Jurkat, Clone E6-1 (cell line): Measurements from ENCODE around the gene VPS11. TPM values are rescaled to one million over a fixed set of nuclear protein-coding genes. Genes with fewer than 3 reads are reported as not detected.

Source experiments
- DNase-seq: peaks from one replicate; pipeline ENCODE4 v3.0.0-alpha.2; 2011; ENCODE audit warnings: low read depth, low spot score
- H3K4me3 ChIP-seq: 2 replicates; pipeline ENCODE4 v1.5.1; 2011; ENCODE audit warnings: mild to moderate bottlenecking, low read length, control low read depth, moderate library complexity
- polyA plus RNA-seq: library from polyadenylated mRNA; unstranded; fragments of >200 nt; gene quantifications from one replicate; pipeline ENCODE4 v1.2.1, GENCODE V29; 2012; ENCODE audit warnings: missing spikeins; ENCODE audit not compliant: insufficient read length, insufficient read depth

VPS11 gene
- 38.9 TPM for polyA plus RNA-seq

DNA sequence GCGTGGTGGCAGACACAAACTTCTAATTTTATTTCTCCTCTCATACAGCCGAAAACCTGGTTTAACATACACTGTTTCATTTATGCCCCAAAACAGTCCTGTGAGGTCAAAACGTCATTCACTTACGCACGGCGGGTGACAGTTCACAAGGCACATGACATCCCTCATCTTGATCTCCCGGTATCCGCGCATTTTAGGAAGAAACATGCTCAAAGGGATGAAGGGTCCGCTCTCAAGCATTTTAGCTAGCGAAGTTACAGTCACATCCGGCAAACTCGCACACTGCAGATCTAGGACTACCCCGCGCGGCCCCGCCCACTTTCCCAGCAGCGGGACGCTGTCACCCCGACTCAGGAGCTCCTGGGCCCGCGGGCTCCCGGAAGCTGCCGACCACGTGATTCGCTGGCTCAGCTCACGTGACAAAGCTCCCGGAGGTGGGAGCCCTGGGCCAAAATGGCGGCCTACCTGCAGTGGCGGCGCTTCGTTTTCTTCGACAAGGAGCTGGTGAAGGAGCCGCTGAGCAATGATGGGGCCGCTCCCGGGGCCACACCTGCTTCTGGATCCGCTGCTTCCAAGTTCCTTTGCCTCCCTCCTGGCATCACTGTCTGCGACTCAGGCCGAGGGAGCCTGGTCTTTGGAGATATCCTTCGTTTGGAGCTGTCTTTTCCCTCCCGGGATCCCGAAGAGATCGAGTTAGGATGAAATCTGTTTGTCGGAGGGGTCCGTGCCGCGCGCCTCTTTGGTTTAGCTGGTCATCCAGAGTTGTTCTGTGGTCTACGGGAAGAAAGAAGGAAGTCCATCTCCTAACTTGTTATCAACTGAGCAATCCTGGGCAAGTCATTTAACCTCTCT lies at the start of gene VPS11:
VPS11 (plus strand) TSS at position 448 of the 852 bp plus-strand sequence; CDS start at position 454, 6 bp downstream.
- peak; percentile 97 for DNase-seq
- H3K4me3 ChIP-seq: peak within 1 kb of the TSS; percentile 79

DNA sequence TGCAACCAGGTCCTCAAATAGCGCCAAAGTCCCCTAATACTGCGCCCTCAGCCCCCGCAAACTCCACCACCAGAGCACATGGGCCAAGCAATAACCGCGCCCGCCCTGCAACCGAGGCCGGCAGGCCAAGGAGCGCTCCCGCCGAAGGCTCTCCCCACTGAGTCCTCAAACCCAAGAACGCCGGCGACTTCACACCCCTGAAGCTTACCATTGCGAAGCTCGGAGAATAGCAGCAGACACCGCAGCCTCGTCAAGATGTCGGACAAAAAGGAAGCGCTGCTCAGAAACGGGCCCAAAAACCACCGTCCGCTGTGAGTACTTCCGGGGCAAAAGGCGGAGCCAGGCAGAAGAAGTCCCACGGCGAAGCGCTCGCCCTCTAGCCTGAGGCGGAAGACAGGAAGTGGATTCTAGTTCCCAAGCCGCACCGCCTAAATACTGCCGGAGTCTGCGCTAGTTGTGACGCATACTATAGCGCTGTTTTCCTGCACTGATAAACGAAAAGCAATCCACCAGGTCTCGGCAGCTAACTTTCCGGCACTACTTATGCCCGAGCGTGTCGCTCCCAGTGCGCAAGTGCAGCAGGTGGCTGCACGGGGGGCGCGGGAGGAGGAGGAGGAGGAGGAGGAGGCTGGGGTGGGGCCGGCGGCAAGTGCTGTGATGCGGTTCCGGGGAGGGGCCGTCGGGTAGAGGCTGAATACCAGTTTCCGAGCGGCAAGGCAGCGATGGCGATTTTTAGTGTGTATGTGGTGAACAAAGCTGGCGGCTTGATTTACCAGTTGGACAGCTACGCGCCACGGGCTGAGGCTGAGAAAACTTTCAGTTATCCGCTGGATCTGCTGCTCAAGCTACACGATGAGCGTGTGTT lies 49.3 kb upstream of the VPS11 start, which contains the start of the genes RPS25 and TRAPPC4:
RPS25 (minus strand) TSS at position 270 of the 865 bp plus-strand sequence; CDS start at position 211, 59 bp downstream.
TRAPPC4 (plus strand) TSS at position 693 of the 865 bp plus-strand sequence; CDS start at position 723, 30 bp downstream.
- H3K4me3 ChIP-seq: peak within 1 kb of the TSS; percentile 79
- peak; percentile 97 for DNase-seq

DNA sequence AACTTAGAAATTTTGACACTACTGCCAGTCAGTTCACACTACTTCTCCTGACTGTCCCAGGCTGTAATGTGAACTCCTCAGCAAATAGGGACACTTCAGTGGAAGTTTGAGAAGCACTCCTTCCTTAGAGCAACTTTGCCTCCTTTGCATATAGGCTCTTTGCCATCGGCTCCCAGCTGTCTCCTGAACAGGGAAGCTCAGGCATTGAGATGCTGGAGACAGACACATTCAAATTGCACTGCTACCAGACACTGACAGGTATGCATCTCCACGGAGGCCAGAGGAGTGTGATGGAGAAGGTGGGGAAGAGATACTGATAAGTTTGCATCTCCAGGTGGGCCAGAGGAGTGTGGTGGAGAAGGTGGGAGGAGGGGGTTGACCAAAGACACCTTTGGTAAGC lies 47.6 kb upstream of the VPS11 start:
- H3K4me3 ChIP-seq: peak overlapping the region; percentile 79; the same call in 1 of the 2 replicates
- DNase-seq: no peak

DNA sequence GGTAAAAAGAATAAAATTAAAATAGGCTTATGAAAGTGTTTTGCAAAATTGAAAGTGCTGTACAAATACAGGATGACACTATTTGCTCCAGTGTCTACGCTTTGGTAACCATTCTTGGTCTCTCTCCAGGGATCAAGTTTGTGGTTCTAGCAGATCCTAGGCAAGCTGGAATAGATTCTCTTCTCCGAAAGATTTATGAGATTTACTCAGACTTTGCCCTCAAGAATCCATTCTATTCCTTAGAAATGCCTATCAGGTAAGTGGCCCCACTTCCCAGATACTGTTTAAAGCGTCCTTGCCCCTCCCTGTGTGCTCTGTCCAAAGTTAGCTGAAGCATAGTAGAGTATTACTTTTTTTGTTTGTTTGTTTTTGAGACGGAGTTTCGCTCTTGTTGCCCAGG lies 46.0 kb upstream of the VPS11 start:
- no peak overlapping the region for H3K4me3 ChIP-seq
- no peak for DNase-seq

DNA sequence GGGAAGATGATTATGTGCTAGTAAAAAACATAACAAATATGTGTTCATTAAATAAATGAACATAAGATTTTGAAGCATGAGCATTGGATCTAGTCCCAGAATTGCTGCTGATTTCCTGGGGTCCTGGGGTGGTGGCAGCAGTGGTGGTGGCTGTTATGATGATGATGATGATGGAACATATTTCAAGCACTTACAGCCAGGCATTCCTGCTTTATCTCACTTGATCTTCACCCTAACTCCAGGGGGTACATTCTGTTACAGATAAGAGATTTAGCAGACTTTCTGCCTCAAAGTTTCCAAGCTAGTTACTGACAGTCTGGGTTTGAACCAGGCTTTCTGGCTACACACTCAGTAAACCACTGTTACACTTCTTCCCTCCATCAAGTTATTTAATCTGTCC lies 43.9 kb upstream of the VPS11 start:
- no peak overlapping the region for H3K4me3 ChIP-seq
- no peak for DNase-seq

DNA sequence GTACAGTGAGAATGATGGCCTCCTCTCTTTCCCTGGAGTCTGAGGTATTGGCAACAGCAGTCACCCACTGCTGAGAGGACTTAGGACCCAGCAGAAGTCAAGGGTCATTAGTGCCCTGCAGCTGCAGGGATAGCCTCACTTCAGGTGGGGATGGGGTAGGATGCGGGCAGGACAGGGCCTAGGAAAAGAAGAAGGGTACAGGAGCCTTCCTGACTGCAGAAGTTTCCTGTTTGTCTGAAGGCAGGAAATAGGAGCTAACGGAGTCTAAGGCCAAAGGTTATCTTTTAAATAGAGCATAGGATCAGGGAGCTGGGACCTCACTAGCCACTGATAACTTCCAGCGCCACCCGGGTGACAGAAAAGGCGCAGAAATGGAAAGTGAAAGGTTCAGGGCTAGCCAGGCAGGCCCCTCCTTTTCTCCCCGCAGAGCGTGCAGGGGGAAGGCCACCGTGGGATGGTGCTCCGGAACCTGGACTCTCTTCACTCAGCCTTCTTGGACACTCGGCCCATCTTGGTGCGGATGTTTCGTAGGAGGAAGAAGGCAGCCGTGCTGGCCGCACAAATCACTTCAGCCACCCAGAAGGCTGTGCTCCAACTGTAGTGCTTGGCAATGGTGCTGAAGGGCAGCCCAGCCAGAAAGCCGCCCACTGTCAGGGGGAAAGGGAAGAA lies 43.1 kb upstream of the VPS11 start:
- no peak overlapping the region for H3K4me3 ChIP-seq
- DNase-seq: no peak

DNA sequence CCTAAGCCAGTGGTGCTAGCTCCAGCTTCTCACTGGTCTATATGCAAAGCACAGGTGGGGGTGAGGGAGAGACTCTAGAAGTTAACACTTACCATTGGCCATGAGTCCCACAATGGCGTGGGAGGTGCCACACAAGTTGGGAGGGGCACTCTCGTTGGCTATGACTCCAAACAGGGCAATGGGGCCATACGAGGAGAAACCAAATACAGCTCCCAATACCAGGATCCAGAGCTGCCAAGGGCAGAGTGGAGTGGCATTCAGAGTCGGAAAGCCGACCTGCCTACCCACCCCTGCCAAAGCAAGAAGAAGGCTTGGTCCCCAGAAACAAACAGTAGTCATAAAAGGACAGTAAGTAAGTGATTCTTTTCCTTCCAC lies 42.5 kb upstream of the VPS11 start:
- no peak overlapping the region for H3K4me3 ChIP-seq
- no peak for DNase-seq

DNA sequence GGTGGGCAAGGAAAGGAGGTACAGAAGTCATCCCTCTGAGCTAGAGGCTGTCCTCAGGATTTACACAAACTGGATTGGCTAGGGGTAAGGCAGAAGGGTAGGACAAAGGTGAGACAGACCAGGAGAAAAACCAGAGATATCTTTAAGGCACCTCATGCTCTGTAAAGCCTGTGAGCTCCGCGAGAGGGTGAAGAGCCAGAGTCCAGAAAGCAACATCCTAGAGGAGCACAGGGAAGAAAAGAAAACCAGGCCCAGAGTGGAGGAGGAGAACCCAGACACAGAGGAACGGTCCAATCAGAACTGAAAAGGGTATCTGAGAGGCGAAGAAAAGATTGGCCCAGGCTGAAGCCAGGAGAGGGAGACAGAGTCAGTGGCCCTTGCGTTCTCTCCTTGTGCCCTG lies 42.1 kb upstream of the VPS11 start:
- H3K4me3 ChIP-seq: no peak overlapping the region
- no peak for DNase-seq

DNA sequence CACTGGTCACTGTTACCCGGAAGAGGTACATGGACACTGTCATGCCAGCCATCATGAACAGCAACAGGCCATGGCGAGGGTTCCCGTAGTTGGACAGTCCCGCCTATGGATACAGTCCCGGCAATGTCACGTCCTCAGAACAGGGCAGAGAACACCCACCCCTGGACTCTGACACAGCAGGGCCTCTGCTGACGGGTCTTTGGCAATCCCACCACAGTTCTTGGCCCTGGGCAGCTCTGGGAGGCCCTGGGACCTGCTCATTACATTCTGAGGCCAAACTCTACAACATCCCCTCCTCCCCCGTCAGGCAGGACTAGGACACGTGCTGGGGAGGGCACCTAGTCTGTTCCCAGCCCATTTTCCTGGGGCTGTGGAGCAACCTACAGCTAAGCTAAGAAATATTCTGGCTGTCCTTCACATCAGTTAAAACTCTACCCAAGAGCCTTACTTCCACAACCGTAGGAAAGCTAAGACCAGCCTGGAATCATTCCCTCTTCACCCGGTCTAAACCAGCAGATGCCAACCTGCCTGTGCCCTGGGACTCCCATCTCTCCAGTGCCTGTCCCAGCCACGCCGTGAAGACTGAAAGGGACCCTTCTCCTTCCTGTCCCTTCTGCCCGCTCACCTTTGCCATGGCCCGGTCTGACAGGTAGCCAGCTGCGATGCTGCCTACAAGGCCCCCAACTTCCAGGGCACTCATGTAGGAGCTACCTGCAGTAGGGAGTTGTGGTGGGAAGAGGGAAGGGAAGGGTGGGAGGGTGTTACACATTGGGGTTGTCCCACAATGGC lies 41.4 kb upstream of the VPS11 start:
- no peak for DNase-seq

DNA sequence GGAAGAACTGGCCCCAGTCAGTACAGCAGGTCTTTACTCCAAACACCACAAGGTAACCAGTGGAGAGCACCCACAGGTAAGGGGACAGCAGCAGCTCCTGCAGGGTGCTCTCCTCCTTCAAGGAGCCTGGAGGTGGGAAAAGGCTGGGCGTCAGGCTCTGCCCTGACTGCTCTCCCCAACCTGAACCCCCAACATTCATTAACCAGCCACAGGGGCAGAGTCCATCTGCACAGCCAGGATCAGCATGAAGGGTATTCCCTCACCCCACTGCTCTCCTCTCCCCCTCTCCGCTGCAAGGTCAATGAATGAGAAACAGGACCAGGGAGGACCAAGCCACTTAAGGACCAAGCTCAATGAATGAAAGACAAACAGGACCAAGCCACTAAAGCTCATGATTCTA lies 40.6 kb upstream of the VPS11 start:
- no peak overlapping the region for H3K4me3 ChIP-seq
- DNase-seq: no peak

More for the DNA sequence above, 41.4 kb upstream of the VPS11 start:
- H3K4me3 ChIP-seq: no peak overlapping the region

DNA sequence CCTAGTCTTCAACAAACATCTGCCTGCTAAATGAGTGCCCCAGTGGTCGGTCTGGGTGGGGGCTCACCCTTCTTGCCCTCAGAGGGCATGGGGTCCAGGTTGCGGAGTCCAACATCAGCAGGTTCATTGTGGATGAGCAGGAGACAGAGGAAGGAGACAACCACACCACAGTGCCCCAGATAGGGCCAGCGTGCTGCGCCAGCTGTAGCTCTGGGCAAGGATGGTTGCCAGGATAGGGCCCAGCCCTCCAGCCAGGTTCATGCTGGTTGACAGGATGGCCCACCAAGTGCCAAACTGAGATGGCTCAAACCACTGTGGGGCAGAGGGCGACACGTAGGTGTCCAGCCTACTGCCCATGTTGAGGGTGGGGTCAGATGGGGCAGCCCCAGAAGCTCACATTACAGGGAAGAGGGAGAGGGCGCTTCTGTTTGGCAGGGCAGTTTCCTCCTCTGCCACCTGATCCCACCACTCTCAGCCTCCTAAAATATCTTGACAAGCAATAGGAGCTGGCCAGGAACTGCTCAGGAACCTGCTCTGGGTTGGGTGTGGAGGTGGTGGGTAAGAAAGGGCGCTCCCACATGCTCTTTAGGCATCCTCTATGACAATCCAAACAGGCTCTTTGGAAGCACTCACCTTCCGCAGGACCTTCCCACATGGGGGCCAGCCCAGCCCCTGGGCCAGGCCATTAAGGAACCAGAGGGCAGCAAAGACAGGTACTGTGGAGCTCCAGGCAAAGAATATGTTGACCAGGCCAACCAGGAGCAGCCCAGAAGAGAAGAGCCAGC lies 39.9 kb upstream of the VPS11 start:
- no peak for DNase-seq
- H3K4me3 ChIP-seq: no peak overlapping the region

DNA sequence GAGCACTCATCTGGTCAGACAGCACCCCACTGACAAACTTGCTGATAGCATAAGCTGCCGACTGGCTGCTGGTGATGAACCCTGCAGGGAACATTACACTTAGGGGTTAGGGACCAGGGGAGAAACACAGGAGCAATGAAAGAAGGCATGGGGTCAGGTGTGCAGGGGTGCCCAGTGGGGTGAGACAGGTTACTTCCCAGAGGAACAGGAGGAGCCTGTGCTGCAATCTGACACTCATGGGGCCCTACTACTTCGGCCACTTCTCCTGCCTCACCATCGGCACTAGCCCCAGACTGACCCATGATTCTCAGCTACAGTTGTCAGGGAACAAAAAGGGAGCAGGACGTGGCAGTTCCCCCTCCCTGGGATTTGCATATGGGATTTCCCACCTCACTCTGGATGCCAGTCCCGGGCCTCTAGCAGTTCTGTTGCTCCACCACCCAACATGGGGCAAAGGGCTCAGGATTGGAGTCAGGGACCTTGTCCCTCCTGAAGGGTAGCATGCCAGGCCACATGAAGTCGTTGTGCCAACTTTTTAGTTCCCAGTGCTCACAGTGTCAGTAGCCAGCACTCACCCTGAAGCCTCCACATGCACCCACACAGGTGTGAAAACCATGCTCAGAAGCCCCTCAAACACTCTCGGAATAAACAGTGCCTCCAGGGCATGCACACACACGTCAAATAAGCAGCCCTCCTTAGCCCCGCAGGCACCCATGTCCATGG lies 39.1 kb upstream of the VPS11 start:
- DNase-seq: no peak
- no peak overlapping the region for H3K4me3 ChIP-seq

DNA sequence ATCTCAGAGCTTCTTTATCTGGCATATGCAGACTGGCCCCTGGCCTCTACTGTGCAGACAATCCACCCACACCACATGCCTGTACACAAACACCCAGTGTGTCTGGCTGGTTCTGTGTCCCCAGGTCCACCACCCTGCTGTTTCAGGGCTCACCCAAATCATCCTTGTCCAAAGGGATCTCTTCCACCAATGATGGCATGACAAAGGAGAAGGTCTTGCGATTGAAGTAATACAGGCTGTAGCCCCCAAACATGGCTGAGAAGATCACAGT lies 38.6 kb upstream of the VPS11 start:
- DNase-seq: no peak
- H3K4me3 ChIP-seq: no peak overlapping the region

DNA sequence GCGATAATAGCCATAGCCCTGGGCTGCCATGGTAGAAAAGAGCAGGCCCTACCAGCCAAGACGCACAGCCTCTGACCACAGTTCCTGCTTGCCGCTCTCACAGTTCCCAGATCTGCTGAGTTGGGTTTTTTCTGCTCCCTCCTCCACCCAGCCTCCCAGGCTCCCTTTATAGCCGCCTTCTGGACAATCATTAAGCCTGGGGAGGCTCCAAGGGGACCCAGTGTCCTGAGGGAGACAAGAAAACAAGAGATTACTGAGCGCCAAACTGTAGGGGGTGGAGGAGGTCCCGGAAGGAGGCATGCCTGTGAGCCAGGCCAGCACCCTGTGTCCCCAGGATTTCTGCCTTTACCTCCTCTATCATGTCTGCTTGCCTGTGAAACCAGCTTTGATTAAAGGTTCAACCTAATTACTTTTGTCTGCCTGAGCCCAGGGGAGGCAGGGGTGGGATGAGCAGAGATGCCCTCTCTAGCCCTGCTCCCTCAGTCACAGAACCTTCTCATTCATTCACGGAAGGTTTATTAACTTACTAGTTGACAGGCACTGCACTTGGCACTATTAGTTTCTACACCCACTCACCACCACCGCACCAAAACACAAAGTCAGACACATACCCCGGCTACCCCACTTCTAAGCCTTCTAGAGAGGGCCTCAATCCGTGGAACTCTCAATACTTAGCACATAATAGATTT lies 38.1 kb upstream of the VPS11 start:
- no peak overlapping the region for H3K4me3 ChIP-seq
- DNase-seq: no peak

DNA sequence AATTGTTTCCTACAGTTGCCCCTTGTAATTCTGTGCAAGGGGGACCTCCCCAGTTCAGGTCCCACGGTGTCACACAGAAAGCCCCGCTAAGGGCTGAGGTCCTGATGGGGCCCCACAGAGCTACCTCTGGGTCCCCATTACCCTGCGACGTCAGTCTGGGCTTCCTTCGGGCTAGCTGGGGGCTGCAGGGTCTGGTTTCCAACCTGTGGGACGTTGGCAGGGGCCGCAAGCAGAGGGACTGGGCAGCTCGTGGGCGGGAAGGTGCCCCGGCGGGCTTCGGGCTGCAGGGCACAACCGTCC lies 37.6 kb upstream of the VPS11 start:
- no peak overlapping the region for H3K4me3 ChIP-seq
- no peak for DNase-seq

DNA sequence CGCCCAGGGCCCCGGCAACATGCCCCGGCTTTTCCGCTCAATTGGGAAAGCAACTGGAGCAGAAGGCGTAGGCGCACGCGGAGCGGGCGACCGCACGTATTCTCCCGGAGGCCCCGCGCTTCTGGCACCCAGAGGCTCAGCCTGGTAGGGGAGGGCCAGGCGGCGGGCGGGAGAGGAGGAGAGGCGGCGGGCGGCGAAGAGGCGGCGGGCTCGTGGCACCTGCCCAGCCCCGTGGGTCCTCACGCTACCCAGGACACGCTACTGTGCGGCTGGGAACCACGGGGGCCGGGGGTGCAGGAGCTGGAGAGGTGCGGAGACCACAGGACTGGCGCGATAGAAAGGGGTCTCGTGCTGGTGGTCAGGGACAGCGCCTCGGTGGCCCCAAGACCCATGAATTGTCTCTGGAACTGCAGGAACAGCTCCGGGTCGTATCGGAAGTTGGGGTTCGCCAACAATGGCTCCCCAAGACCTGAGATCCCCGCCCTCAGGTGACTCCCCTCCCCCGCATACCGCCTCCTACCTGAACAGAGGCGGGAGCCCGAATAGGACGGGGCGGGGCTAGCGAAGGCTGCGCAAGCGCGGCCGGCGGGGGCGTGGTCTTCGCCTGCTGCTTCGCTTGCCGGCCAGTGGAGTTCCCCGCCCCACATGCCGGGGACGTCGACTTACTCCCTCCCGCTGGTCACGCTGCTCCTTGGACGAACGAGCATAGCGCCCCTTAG lies 37.1 kb upstream of the VPS11 start, which contains the start of gene SLC37A4:
SLC37A4 (minus strand) TSS at position 549 of the 719 bp plus-strand sequence.
- DNase-seq: peak; percentile 63

More for the DNA sequence above, 37.1 kb upstream of the VPS11 start, which contains the start of gene SLC37A4:
- peak within 1 kb of the TSS; percentile 37 for H3K4me3 ChIP-seq
